SKM-1 treated with dmso at 0.1 percent for 144 hours (cell line): ENCODE results near the gene IRF2BP1.

ENCODE experiments used
- DNase-seq: peaks from one replicate; lab custom pipeline; 2025; ENCODE audit not compliant: unreplicated experiment; lab: John Stamatoyannopoulos, UW

Gene IRF2BP1

GRCh38 chr19:45885556-45886426, at the start of gene IRF2BP1:
IRF2BP1 (minus strand) TSS chr19:45886141; CDS start chr19:45885774, 367 bp downstream.
- peak; percentile 72 for DNase-seq

GRCh38 chr19:45935267-45935666, 49.3 kb upstream of the IRF2BP1 start:
- no peak for DNase-seq

DNA sequence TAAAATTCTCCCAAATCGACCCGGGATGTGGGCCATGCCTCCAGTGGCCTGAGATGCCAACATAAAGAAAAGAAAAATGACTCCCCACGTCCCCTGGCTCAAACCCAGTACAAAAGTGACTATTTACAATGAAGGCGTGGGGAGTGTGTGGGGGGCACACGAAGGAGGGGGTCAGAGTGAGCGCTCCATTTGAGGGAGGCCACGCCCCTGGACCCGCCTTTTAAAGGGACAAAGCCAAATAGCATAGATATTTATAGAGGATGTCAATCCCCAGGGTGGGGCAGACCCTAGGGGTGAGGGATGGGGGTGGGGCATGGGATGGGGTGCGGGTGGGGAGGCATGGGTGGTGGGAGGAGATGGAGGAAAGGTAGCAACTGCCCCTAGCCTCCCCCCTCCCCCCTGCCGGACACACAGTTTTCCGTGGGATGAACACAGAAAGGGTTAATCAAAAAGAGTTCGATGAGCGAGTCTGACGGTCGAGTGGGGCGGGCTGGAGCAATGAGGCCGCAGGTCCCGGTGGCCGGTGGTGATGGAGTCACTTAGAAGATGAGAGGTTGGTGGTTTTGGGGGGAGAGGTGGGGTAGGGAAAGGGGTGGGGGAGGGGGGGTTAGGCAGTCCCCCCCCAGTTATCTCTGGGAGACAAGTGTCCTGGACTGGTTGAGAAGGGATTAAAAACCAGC, 48.8 kb upstream of the IRF2BP1 start:
- DNase-seq: no peak

GRCh38 chr19:45933759-45934158, 47.8 kb upstream of the IRF2BP1 start:
- DNase-seq: no peak

GRCh38 chr19:45931055-45931454, 45.1 kb upstream of the IRF2BP1 start:
- DNase-seq: no peak

DNA sequence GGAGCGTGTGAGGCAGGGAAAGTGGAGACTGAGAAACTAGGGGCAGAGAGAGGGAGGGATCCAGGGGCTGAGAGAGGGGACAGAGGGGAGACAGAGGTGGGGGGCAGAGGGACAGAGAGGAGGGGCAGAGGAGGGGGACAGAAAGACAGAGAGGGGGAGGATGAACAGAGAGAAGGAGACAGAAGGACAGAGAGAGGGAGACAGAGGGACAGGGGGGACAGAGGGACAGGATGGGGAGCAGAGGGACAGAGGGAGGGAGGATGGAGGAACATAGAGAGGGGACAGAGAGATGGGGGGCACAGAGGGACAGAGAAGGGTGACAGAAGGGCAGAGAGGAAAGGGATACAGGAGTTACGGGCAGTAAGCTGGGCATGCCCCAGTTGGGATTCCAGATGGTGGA, 43.3 kb upstream of the IRF2BP1 start:
- no peak for DNase-seq

- peak; percentile 80 for DNase-seq
Measured at GRCh38 chr19:45927565-45928261, 41.8 kb upstream of the IRF2BP1 start.

GRCh38 chr19:45924891-45925447, 39.0 kb upstream of the IRF2BP1 start:
- DNase-seq: no peak

GRCh38 chr19:45922281-45922680, 36.3 kb upstream of the IRF2BP1 start:
- DNase-seq: no peak

GRCh38 chr19:45920458-45920857, 34.5 kb upstream of the IRF2BP1 start:
- DNase-seq: no peak

DNA sequence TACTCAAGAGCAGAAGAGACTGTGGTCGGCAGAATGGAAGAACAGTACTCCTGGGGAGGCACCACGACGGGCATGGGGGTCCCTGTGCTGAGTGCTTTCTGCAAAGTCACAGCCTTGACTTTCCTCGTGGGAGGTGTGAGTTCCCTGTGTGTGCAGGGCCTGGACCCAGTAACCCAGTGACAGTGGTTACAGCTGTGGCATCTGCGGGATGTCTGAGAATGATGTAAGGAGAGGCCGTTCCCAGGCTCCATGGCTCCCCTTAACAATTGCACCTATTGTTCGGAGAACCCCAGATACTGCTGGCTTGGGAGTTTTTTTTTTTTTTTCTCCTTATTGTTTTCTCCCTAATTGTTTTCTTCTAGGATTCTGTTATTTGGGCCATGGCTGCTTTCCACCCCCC, 33.7 kb upstream of the IRF2BP1 start:
- no peak for DNase-seq

GRCh38 chr19:45918721-45919120, 32.8 kb upstream of the IRF2BP1 start:
- no peak for DNase-seq

GRCh38 chr19:45917421-45918091, 31.6 kb upstream of the IRF2BP1 start:
- DNase-seq: no peak

- no peak for DNase-seq
Measured at GRCh38 chr19:45913874-45914830, 28.2 kb upstream of the IRF2BP1 start, which contains the start of gene NANOS2. NANOS2 (minus strand) TSS chr19:45914778; CDS start chr19:45914693, 85 bp downstream.

- no peak for DNase-seq
Measured at GRCh38 chr19:45911291-45911690, 25.4 kb upstream of the IRF2BP1 start.

DNA sequence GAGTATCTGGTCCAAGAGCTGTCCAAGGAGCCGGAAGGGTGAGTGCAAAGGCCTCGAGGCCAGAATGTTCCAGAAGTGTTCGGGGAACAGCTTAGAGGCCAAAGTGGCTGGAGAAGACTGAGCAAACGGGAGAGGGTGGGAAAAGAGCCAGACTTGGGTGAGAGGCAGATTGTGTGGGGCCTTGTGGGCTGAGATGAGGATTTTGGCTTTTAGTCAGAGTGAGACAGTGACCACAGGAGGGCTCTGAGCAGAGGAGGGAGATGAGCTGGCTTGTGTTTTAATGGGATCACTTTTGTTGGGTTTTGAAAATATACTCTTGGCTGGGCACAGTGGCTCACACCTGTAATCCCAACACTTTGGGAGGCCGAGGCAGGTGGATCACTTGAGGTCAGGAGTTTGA, 23.0 kb upstream of the IRF2BP1 start:
- DNase-seq: no peak

GRCh38 chr19:45906221-45906620, 20.3 kb upstream of the IRF2BP1 start:
- no peak for DNase-seq

GRCh38 chr19:45905011-45905410, 19.1 kb upstream of the IRF2BP1 start:
- DNase-seq: no peak
